Karpas-422 (cell line): ENCODE measurements around the gene ACSL1. TPM values are rescaled to one million over a fixed set of nuclear protein-coding genes. Genes with fewer than 3 reads are reported as not detected.

Experiments
- DNase-seq: peaks from one replicate; pipeline ENCODE4 v3.0.0-alpha.2; 2015
- H2AFZ ChIP-seq: fragments of 200-600 bp; sonication (generic); 2 replicates; pipeline ENCODE4 v1.6.1; 2014; ENCODE audit warnings: antibody characterized with exemption, low read length, mixed read lengths
- H3K27ac ChIP-seq: fragments of 200-600 bp; sonication (generic); 2 replicates; pipeline ENCODE4 v1.5.1; 2014; ENCODE audit warnings: mild to moderate bottlenecking, low read length, moderate library complexity
- H3K27me3 ChIP-seq: fragments of 200-600 bp; sonication (generic); 2 replicates; pipeline ENCODE4 v1.6.1; 2014; ENCODE audit warnings: low read length, mixed read lengths
- H3K36me3 ChIP-seq: fragments of 200-600 bp; sonication (generic); 2 replicates; pipeline ENCODE4 v1.6.1; 2014; ENCODE audit warnings: low read length, mixed read lengths; ENCODE audit not compliant: insufficient read depth
- H3K4me1 ChIP-seq: fragments of 200-600 bp; sonication (generic); 2 replicates; pipeline ENCODE4 v1.6.1; 2014; ENCODE audit warnings: mild to moderate bottlenecking, low read length, mixed read lengths
- H3K4me2 ChIP-seq: fragments of 200-600 bp; sonication (generic); 2 replicates; pipeline ENCODE4 v1.6.1; 2014; ENCODE audit warnings: low read length, low read depth, mild to moderate bottlenecking; ENCODE audit not compliant: poor library complexity, severe bottlenecking
- H3K4me3 ChIP-seq: fragments of 200-600 bp; sonication (generic); 2 replicates; pipeline ENCODE4 v1.5.1; 2014; ENCODE audit warnings: mild to moderate bottlenecking, antibody characterized with exemption, low read length, mixed read lengths
- H3K79me2 ChIP-seq: fragments of 200-600 bp; sonication (generic); 2 replicates; pipeline ENCODE4 v1.6.1; 2014; ENCODE audit warnings: mild to moderate bottlenecking, low read length, mixed read lengths
- H3K9ac ChIP-seq: fragments of 200-600 bp; sonication (generic); 2 replicates; pipeline ENCODE4 v1.6.0; 2014; ENCODE audit warnings: low read length
- H3K9me2 ChIP-seq: fragments of 200-600 bp; sonication (generic), shearing (Covaris generic); replicated peaks from 2 replicates; pipeline ENCODE4 v1.6.0; 2014; ENCODE audit warnings: mild to moderate bottlenecking, low read length, moderate library complexity; ENCODE audit not compliant: insufficient read depth
- H3K9me3 ChIP-seq: fragments of 300-700, 200-600 bp; sonication (generic); 2 replicates; pipeline ENCODE4 v1.6.1; 2014; ENCODE audit warnings: low read length, mixed read lengths
- H4K20me1 ChIP-seq: fragments of 200-600 bp; sonication (generic); 2 replicates; pipeline ENCODE4 v1.6.1; 2014; ENCODE audit warnings: mild to moderate bottlenecking, antibody characterized with exemption, low read length, low read depth; ENCODE audit not compliant: insufficient read depth
- total RNA-seq: library from RNA; depleted of rRNA; stranded (reverse); fragments of >200 nt; shearing (Covaris generic); gene quantifications from 2 replicates; pipeline ENCODE4 v1.2.3, GENCODE V29; 2014; ENCODE audit warnings: low replicate concordance; rRNA removed

The ACSL1 gene
- total RNA-seq: 1.4 and 3.1 TPM in 2 replicates

- DNase-seq: peak; percentile 72
- no peaks in the 10 kb centered on the region for H4K20me1 ChIP-seq
- H3K9ac ChIP-seq: peak within 1 kb of the TSS; percentile 65
- H2AFZ ChIP-seq: peak within 1 kb of the TSS; percentile 75; the same call in 1 of the 2 replicates
- no peaks in the 10 kb centered on the region for H3K9me3 ChIP-seq
- no peaks in the 10 kb centered on the region for H3K79me2 ChIP-seq
- no peak within 1 kb of the TSS for H3K27ac ChIP-seq
- H3K4me3 ChIP-seq: peak within 1 kb of the TSS; percentile 67
- peak within 1 kb of the TSS; percentile 73 for H3K4me2 ChIP-seq
- no peaks in the 10 kb centered on the region for H3K27me3 ChIP-seq
- no peaks in the 10 kb centered on the region for H3K9me2 ChIP-seq
- peaks cover 15% of the 10 kb centered on the region for H3K4me1 ChIP-seq
- H3K36me3 ChIP-seq: no peaks in the 10 kb centered on the region
Measured at GRCh38 chr4:184825896-184826690, at the start of gene ACSL1. ACSL1 (minus strand) TSS chr4:184825968; CDS start chr4:184803514, 22,454 bp downstream.

GRCh38 chr4:184873054-184873453 lies 47.3 kb upstream of the ACSL1 start:
- Histone ChIP-seq H3K27me3 (no peaks in the 10 kb centered on the region), H3K36me3 (no peaks in the 10 kb centered on the region), H3K9ac (no peak overlapping the region), H3K4me1 (no peaks in the 10 kb centered on the region), H3K27ac (no peak overlapping the region), H3K79me2 (no peaks in the 10 kb centered on the region), H2AFZ (no peak overlapping the region), H3K4me3 (no peak overlapping the region), H3K9me2 (no peaks in the 10 kb centered on the region), H3K4me2 (no peak overlapping the region), H4K20me1 (no peaks in the 10 kb centered on the region), H3K9me3 (no peaks in the 10 kb centered on the region)
- DNase-seq: no peak

GRCh38 chr4:184870718-184871117 lies 45.0 kb upstream of the ACSL1 start:
- Histone ChIP-seq H3K4me2 (no peak overlapping the region), H3K27ac (no peak overlapping the region), H3K79me2 (no peaks in the 10 kb centered on the region), H3K4me3 (no peak overlapping the region), H3K4me1 (no peaks in the 10 kb centered on the region), H3K36me3 (no peaks in the 10 kb centered on the region), H4K20me1 (no peaks in the 10 kb centered on the region), H3K27me3 (no peaks in the 10 kb centered on the region), H3K9me3 (no peaks in the 10 kb centered on the region), H3K9me2 (no peaks in the 10 kb centered on the region), H2AFZ (no peak overlapping the region), H3K9ac (no peak overlapping the region)
- no peak for DNase-seq

GRCh38 chr4:184868623-184869022 lies 42.9 kb upstream of the ACSL1 start:
- no peaks in the 10 kb centered on the region for H4K20me1 ChIP-seq
- no peak for DNase-seq
- H3K4me1 ChIP-seq: no peaks in the 10 kb centered on the region
- H3K36me3 ChIP-seq: no peaks in the 10 kb centered on the region
- no peak overlapping the region for H3K9ac ChIP-seq
- no peak overlapping the region for H3K27ac ChIP-seq
- no peaks in the 10 kb centered on the region for H3K27me3 ChIP-seq
- H3K79me2 ChIP-seq: no peaks in the 10 kb centered on the region
- H2AFZ ChIP-seq: no peak overlapping the region
- H3K4me3 ChIP-seq: no peak overlapping the region
- H3K9me3 ChIP-seq: no peaks in the 10 kb centered on the region
- H3K4me2 ChIP-seq: no peak overlapping the region
- H3K9me2 ChIP-seq: no peaks in the 10 kb centered on the region

- H4K20me1 ChIP-seq: no peaks in the 10 kb centered on the region
- no peak overlapping the region for H3K4me3 ChIP-seq
- no peak overlapping the region for H3K27ac ChIP-seq
- no peaks in the 10 kb centered on the region for H3K36me3 ChIP-seq
- no peaks in the 10 kb centered on the region for H3K79me2 ChIP-seq
- no peak overlapping the region for H2AFZ ChIP-seq
- H3K9ac ChIP-seq: no peak overlapping the region
- DNase-seq: no peak
- no peak overlapping the region for H3K4me2 ChIP-seq
- no peaks in the 10 kb centered on the region for H3K27me3 ChIP-seq
- peaks cover 10% of the 10 kb centered on the region for H3K4me1 ChIP-seq
- H3K9me3 ChIP-seq: no peaks in the 10 kb centered on the region
- no peaks in the 10 kb centered on the region for H3K9me2 ChIP-seq
Measured at GRCh38 chr4:184863916-184864315, 38.1 kb upstream of the ACSL1 start.

GRCh38 chr4:184861047-184861446 lies 35.3 kb upstream of the ACSL1 start:
- H3K27me3 ChIP-seq: no peaks in the 10 kb centered on the region
- H3K4me1 ChIP-seq: peaks cover 10% of the 10 kb centered on the region
- H3K36me3 ChIP-seq: no peaks in the 10 kb centered on the region
- no peak overlapping the region for H3K27ac ChIP-seq
- no peaks in the 10 kb centered on the region for H3K79me2 ChIP-seq
- no peaks in the 10 kb centered on the region for H4K20me1 ChIP-seq
- H2AFZ ChIP-seq: no peak overlapping the region
- no peak overlapping the region for H3K4me2 ChIP-seq
- no peak overlapping the region for H3K4me3 ChIP-seq
- no peaks in the 10 kb centered on the region for H3K9me2 ChIP-seq
- no peak for DNase-seq
- H3K9ac ChIP-seq: no peak overlapping the region
- H3K9me3 ChIP-seq: no peaks in the 10 kb centered on the region

GRCh38 chr4:184860018-184860779 lies 34.4 kb upstream of the ACSL1 start:
- Histone ChIP-seq H3K4me3 (no peak overlapping the region), H3K79me2 (no peaks in the 10 kb centered on the region), H3K36me3 (no peaks in the 10 kb centered on the region), H3K9ac (no peak overlapping the region), H3K9me3 (no peaks in the 10 kb centered on the region), H3K27me3 (no peaks in the 10 kb centered on the region), H4K20me1 (no peaks in the 10 kb centered on the region), H2AFZ (no peak overlapping the region), H3K9me2 (no peaks in the 10 kb centered on the region), H3K4me1 (peaks cover 10% of the 10 kb centered on the region), H3K4me2 (peak overlapping the region; percentile 23), H3K27ac (no peak overlapping the region)
- no peak for DNase-seq

GRCh38 chr4:184857441-184858121 lies 31.8 kb upstream of the ACSL1 start:
- H3K36me3 ChIP-seq: no peaks in the 10 kb centered on the region
- H3K4me1 ChIP-seq: peaks cover 10% of the 10 kb centered on the region
- H2AFZ ChIP-seq: no peak overlapping the region
- no peak overlapping the region for H3K4me2 ChIP-seq
- H3K27me3 ChIP-seq: no peaks in the 10 kb centered on the region
- H3K9me3 ChIP-seq: no peaks in the 10 kb centered on the region
- H4K20me1 ChIP-seq: no peaks in the 10 kb centered on the region
- H3K4me3 ChIP-seq: no peak overlapping the region
- H3K79me2 ChIP-seq: no peaks in the 10 kb centered on the region
- H3K9me2 ChIP-seq: no peaks in the 10 kb centered on the region
- H3K27ac ChIP-seq: no peak overlapping the region
- DNase-seq: no peak
- no peak overlapping the region for H3K9ac ChIP-seq
